ENCODE data around the gene BHLHA9.
"Not testable (repeated sequence)": the region's sequence is repeated elsewhere in the genome, so short reads cannot be mapped to it uniquely, and the experiment has no call there.

Gene BHLHA9

GRCh38 chr17:1234455-1234854 is 35.8 kb upstream of the BHLHA9 start:
- Mint-ChIP-seq H3K27ac (no peak overlapping the region), H3K4me1 (ENCODE audit: low read depth) (peaks cover 5% of the 10 kb centered on the region), H3K9me3 (no peaks in the 10 kb centered on the region), H3K4me3 (no peak overlapping the region), H3K27me3 (ENCODE audit: low read depth) (peaks cover 38% of the 10 kb centered on the region), H3K36me3 (ENCODE audit: low read depth) (peaks cover 7% of the 10 kb centered on the region)

GRCh38 chr17:1237471-1237870 is 32.8 kb upstream of the BHLHA9 start:
- Mint-ChIP-seq H3K4me1 (ENCODE audit: low read depth) (peaks cover 7% of the 10 kb centered on the region), H3K27me3 (ENCODE audit: low read depth) (peaks cover 33% of the 10 kb centered on the region), H3K9me3 (no peaks in the 10 kb centered on the region), H3K36me3 (ENCODE audit: low read depth) (no peaks in the 10 kb centered on the region), H3K27ac (no peak overlapping the region), H3K4me3 (no peak overlapping the region)

- Mint-ChIP-seq H3K27me3 (ENCODE audit: low read depth) (peaks cover 24% of the 10 kb centered on the region), H3K4me3 (peak overlapping the region; percentile 10), H3K9me3 (no peaks in the 10 kb centered on the region), H3K27ac (peak overlapping the region; percentile 66), H3K36me3 (ENCODE audit: low read depth) (no peaks in the 10 kb centered on the region), H3K4me1 (ENCODE audit: low read depth) (peaks cover 7% of the 10 kb centered on the region)
Measured at GRCh38 chr17:1239210-1239609, 31.0 kb upstream of the BHLHA9 start.

GRCh38 chr17:1240426-1240825 is 29.8 kb upstream of the BHLHA9 start:
- H3K36me3 Mint-ChIP-seq (ENCODE audit: low read depth); H3K9me3 Mint-ChIP-seq; H3K4me3 Mint-ChIP-seq; H3K4me1 Mint-ChIP-seq (ENCODE audit: low read depth); H3K27ac Mint-ChIP-seq: not testable (repeated sequence)
- H3K27me3 Mint-ChIP-seq (ENCODE audit: low read depth) = peaks cover 23% of the 10 kb centered on the region

- no peak overlapping the region for H3K27ac Mint-ChIP-seq
- peaks cover 7% of the 10 kb centered on the region for H3K4me1 Mint-ChIP-seq (ENCODE audit: low read depth)
- H3K4me3 Mint-ChIP-seq = no peak overlapping the region
Measured at GRCh38 chr17:1241929-1242328, 28.3 kb upstream of the BHLHA9 start.

GRCh38 chr17:1244606-1245012 is 25.6 kb upstream of the BHLHA9 start:
- Mint-ChIP-seq H3K27me3 (ENCODE audit: low read depth) (peaks cover 18% of the 10 kb centered on the region), H3K4me3 (no peak overlapping the region), H3K36me3 (ENCODE audit: low read depth) (no peaks in the 10 kb centered on the region), H3K4me1 (ENCODE audit: low read depth) (peaks cover 4% of the 10 kb centered on the region), H3K9me3 (no peaks in the 10 kb centered on the region), H3K27ac (no peak overlapping the region)

More at GRCh38 chr17:1241929-1242328, 28.3 kb upstream of the BHLHA9 start:
- Mint-ChIP-seq H3K36me3 (ENCODE audit: low read depth) (no peaks in the 10 kb centered on the region), H3K27me3 (ENCODE audit: low read depth) (peaks cover 23% of the 10 kb centered on the region), H3K9me3 (no peaks in the 10 kb centered on the region)

- Mint-ChIP-seq H3K27me3 (ENCODE audit: low read depth) (peaks cover 24% of the 10 kb centered on the region), H3K9me3 (no peaks in the 10 kb centered on the region), H3K4me3 (no peak overlapping the region), H3K4me1 (ENCODE audit: low read depth) (peaks cover 10% of the 10 kb centered on the region), H3K27ac (no peak overlapping the region), H3K36me3 (ENCODE audit: low read depth) (no peaks in the 10 kb centered on the region)
Measured at GRCh38 chr17:1251866-1252608, 18.2 kb upstream of the BHLHA9 start.

- H3K4me3 Mint-ChIP-seq = no peak overlapping the region
Measured at GRCh38 chr17:1255041-1255440, 15.2 kb upstream of the BHLHA9 start.

GRCh38 chr17:1256699-1257098 is 13.5 kb upstream of the BHLHA9 start:
- Mint-ChIP-seq H3K4me3 (peak overlapping the region; percentile 17), H3K4me1 (ENCODE audit: low read depth) (peaks cover 22% of the 10 kb centered on the region), H3K9me3 (no peaks in the 10 kb centered on the region), H3K36me3 (ENCODE audit: low read depth) (peaks cover 5% of the 10 kb centered on the region), H3K27me3 (ENCODE audit: low read depth) (peaks cover 54% of the 10 kb centered on the region), H3K27ac (no peak overlapping the region)

More at GRCh38 chr17:1255041-1255440, 15.2 kb upstream of the BHLHA9 start:
- no peak overlapping the region for H3K27ac Mint-ChIP-seq
- H3K4me1 Mint-ChIP-seq (ENCODE audit: low read depth) = peaks cover 19% of the 10 kb centered on the region
- peaks cover 2% of the 10 kb centered on the region for H3K36me3 Mint-ChIP-seq (ENCODE audit: low read depth)
- no peaks in the 10 kb centered on the region for H3K9me3 Mint-ChIP-seq
- peaks cover 42% of the 10 kb centered on the region for H3K27me3 Mint-ChIP-seq (ENCODE audit: low read depth)

- Mint-ChIP-seq H3K27me3 (ENCODE audit: low read depth) (peaks cover 50% of the 10 kb centered on the region), H3K27ac (no peak overlapping the region), H3K9me3 (no peaks in the 10 kb centered on the region), H3K4me1 (ENCODE audit: low read depth) (peaks cover 19% of the 10 kb centered on the region), H3K36me3 (ENCODE audit: low read depth) (peaks cover 5% of the 10 kb centered on the region), H3K4me3 (peak overlapping the region; percentile 46)
Measured at GRCh38 chr17:1260086-1260769, 10.0 kb upstream of the BHLHA9 start.

GRCh38 chr17:1260770-1261161 is 9.5 kb upstream of the BHLHA9 start:
- H3K36me3 Mint-ChIP-seq (ENCODE audit: low read depth) = peaks cover 5% of the 10 kb centered on the region
- H3K4me3 Mint-ChIP-seq = peak overlapping the region; percentile 46
- H3K4me1 Mint-ChIP-seq (ENCODE audit: low read depth) = peaks cover 16% of the 10 kb centered on the region
- H3K27me3 Mint-ChIP-seq (ENCODE audit: low read depth) = peaks cover 45% of the 10 kb centered on the region
- no peaks in the 10 kb centered on the region for H3K9me3 Mint-ChIP-seq
- no peak overlapping the region for H3K27ac Mint-ChIP-seq

- Mint-ChIP-seq H3K4me3 (no peak overlapping the region), H3K9me3 (no peaks in the 10 kb centered on the region), H3K4me1 (ENCODE audit: low read depth) (peaks cover 15% of the 10 kb centered on the region), H3K27me3 (ENCODE audit: low read depth) (peaks cover 39% of the 10 kb centered on the region), H3K36me3 (ENCODE audit: low read depth) (peaks cover 3% of the 10 kb centered on the region), H3K27ac (no peak overlapping the region)
Measured at GRCh38 chr17:1264196-1264595, 6.0 kb upstream of the BHLHA9 start.

GRCh38 chr17:1267471-1267943 is 2.7 kb upstream of the BHLHA9 start:
- Mint-ChIP-seq H3K4me1 (ENCODE audit: low read depth) (peaks cover 10% of the 10 kb centered on the region), H3K27me3 (ENCODE audit: low read depth) (peaks cover 38% of the 10 kb centered on the region), H3K4me3 (peak overlapping the region; percentile 67), H3K9me3 (no peaks in the 10 kb centered on the region), H3K27ac (no peak overlapping the region), H3K36me3 (ENCODE audit: low read depth) (no peaks in the 10 kb centered on the region)

- peaks cover 63% of the 10 kb centered on the region for H3K27me3 Mint-ChIP-seq (ENCODE audit: low read depth)
- peaks cover 14% of the 10 kb centered on the region for H3K4me1 Mint-ChIP-seq (ENCODE audit: low read depth)
- no peak overlapping the region for H3K4me3 Mint-ChIP-seq
- H3K27ac Mint-ChIP-seq = no peak overlapping the region
- no peaks in the 10 kb centered on the region for H3K9me3 Mint-ChIP-seq
- H3K36me3 Mint-ChIP-seq (ENCODE audit: low read depth) = no peaks in the 10 kb centered on the region
Measured at GRCh38 chr17:1271030-1271423, 783 bp downstream of the BHLHA9 start.

- Mint-ChIP-seq H3K9me3 (no peaks in the 10 kb centered on the region), H3K27ac (no peak overlapping the region), H3K27me3 (ENCODE audit: low read depth) (peaks cover 66% of the 10 kb centered on the region), H3K36me3 (ENCODE audit: low read depth) (no peaks in the 10 kb centered on the region), H3K4me1 (ENCODE audit: low read depth) (peaks cover 15% of the 10 kb centered on the region), H3K4me3 (no peak overlapping the region)
Measured at GRCh38 chr17:1271441-1271840, 1.2 kb downstream of the BHLHA9 start.
